Activated T-cell treated with anti-CD3 and anti-CD28 coated beads, Interleukin-2, amount 50 U/mL, for 72 hours (primary cell): ENCODE results near the gene FATE1. TPM values are rescaled to one million over a fixed set of nuclear protein-coding genes. Genes with fewer than 3 reads are reported as not detected.
A peak's percentile ranks its signal among the peaks of the same experiment; 100 is the strongest.

Experiments
- ATAC-seq, 2 donors: fragments of 150-1000 bp; cut with Tn5 transposase; replicated peaks in 1 of 2; 2 replicates each; pipeline ENCODE4 v1.10.0; 2021; ENCODE audit warnings: moderate library complexity in 2 of 2, mild to moderate bottlenecking in 1 of 2
- DNase-seq, 2 donors: peaks; one replicate each; pipeline ENCODE4 v3.0.0; 2021 to 2022; ENCODE audit warnings: mixed read lengths in 1 of 2
- H3K27ac Mint-ChIP-seq: one replicate; pipeline ENCODE4 v1.8.0; 2022; ENCODE audit warnings: mild to moderate bottlenecking, moderate library complexity, mixed read lengths
- H3K27me3 Mint-ChIP-seq: one replicate; pipeline ENCODE4 v1.8.0; 2022; ENCODE audit warnings: low read depth, mixed read lengths
- H3K36me3 Mint-ChIP-seq, 2 donors: one replicate each; pipeline ENCODE4 v1.8.0; 2022; ENCODE audit warnings: mixed read lengths in 2 of 2, mild to moderate bottlenecking in 1 of 2; ENCODE audit not compliant: insufficient read depth in 2 of 2
- H3K4me1 Mint-ChIP-seq: one replicate; pipeline ENCODE4 v1.8.0; 2022; ENCODE audit warnings: low read depth, mixed read lengths
- H3K4me3 Mint-ChIP-seq, 2 donors: one replicate each; pipeline ENCODE4 v1.8.0; 2022; ENCODE audit warnings: mild to moderate bottlenecking in 2 of 2, mixed read lengths in 2 of 2, moderate library complexity in 2 of 2
- H3K9me3 Mint-ChIP-seq, 2 donors: one replicate each; pipeline ENCODE4 v1.8.0; 2022; ENCODE audit warnings: mixed read lengths in 2 of 2
- total RNA-seq, 2 donors: library from RNA; stranded (reverse); gene quantifications; one replicate each; pipeline ENCODE4 v1.2.3, GENCODE V29; 2022

FATE1 gene
- total RNA-seq, 2 donors from 2014 or later, result not detected

GRCh38 chrX:151737494-151737893, 21.7 kb downstream of the FATE1 start:
- no peak overlapping the region for H3K4me3 Mint-ChIP-seq
- H3K27ac Mint-ChIP-seq, result no peak overlapping the region
- no peaks in the 10 kb centered on the region for H3K9me3 Mint-ChIP-seq

DNA sequence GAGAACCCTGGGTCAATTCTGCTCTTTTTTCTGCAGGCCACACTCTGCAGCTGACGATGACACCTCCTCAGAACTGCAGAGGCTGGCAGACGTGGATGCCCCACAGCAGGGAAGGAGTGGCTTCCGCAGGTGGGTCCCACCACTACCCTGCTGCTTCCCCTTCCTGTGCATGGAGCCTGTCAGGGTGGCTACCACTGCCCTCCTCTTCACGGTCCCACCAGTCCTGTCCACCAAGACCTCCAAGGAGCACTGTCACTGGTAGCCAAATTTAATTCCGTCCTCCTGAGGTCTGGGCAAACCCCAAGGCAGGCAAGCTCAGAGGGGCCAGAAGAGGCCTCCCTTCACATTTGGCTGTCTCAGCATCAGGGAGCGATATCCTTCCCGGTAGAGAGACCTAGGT, 22.9 kb downstream of the FATE1 start:
- Mint-ChIP-seq H3K9me3 (no peaks in the 10 kb centered on the region), H3K4me3 (no peak overlapping the region), H3K4me1 (no peaks in the 10 kb centered on the region), H3K27ac (no peak overlapping the region), H3K36me3 (no peaks in the 10 kb centered on the region), H3K27me3 (peaks cover 48% of the 10 kb centered on the region)
- ATAC-seq (no peak), DNase-seq (no peak)

More at GRCh38 chrX:151737494-151737893, 21.7 kb downstream of the FATE1 start:
- Mint-ChIP-seq H3K4me1 (no peaks in the 10 kb centered on the region), H3K27me3 (peaks cover 52% of the 10 kb centered on the region), H3K36me3 (no peaks in the 10 kb centered on the region)
- ATAC-seq (no peak), DNase-seq (no peak)

- Mint-ChIP-seq H3K4me3 (no peak overlapping the region), H3K27ac (no peak overlapping the region), H3K36me3 (no peaks in the 10 kb centered on the region), H3K27me3 (peaks cover 24% of the 10 kb centered on the region), H3K4me1 (no peaks in the 10 kb centered on the region), H3K9me3 (no peaks in the 10 kb centered on the region)
- ATAC-seq (no peak), DNase-seq (no peak)
Observed at GRCh38 chrX:151741606-151742005, 25.8 kb downstream of the FATE1 start.

- Mint-ChIP-seq H3K4me3 (no peak overlapping the region), H3K27me3 (peaks cover 22% of the 10 kb centered on the region), H3K27ac (no peak overlapping the region), H3K36me3 (no peaks in the 10 kb centered on the region), H3K4me1 (no peaks in the 10 kb centered on the region), H3K9me3 (no peaks in the 10 kb centered on the region)
- DNase-seq, result no peak
- ATAC-seq, result no peak
Observed at GRCh38 chrX:151742311-151742710, 26.5 kb downstream of the FATE1 start.

GRCh38 chrX:151743651-151744470, 28.0 kb downstream of the FATE1 start:
- Mint-ChIP-seq H3K27ac (no peak overlapping the region), H3K9me3 (no peaks in the 10 kb centered on the region), H3K27me3 (peaks cover 23% of the 10 kb centered on the region), H3K4me3 (no peak overlapping the region), H3K36me3 (no peaks in the 10 kb centered on the region), H3K4me1 (no peaks in the 10 kb centered on the region)
- DNase-seq, result no peak
- no peak for ATAC-seq

- H3K27me3 Mint-ChIP-seq, result peaks cover 28% of the 10 kb centered on the region
- H3K4me1 Mint-ChIP-seq, result no peaks in the 10 kb centered on the region
- ATAC-seq (no peak), DNase-seq (no peak)
- H3K9me3 Mint-ChIP-seq, result no peaks in the 10 kb centered on the region
- H3K27ac Mint-ChIP-seq, result no peak overlapping the region
- H3K4me3 Mint-ChIP-seq, result no peak overlapping the region
- H3K36me3 Mint-ChIP-seq, result no peaks in the 10 kb centered on the region
Observed at GRCh38 chrX:151745651-151746050, 29.8 kb downstream of the FATE1 start.

DNA sequence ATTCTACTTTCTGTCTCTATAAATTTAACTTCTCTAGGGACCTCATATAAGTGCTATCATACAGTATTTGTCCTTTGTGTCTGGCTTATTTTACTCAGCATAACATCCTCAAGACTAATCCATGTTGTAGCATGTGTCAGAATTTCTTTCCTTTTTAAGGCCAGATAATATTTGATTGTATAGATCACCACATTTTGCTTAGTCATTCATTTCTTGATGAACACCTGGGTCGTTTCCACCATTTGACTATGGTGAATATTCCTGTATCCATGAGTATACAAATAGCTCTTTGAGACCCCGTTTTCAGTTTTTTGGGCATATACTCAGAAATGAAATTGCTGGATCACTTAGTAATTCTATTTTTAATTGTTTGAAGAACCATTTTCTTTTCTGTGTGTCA, 30.7 kb downstream of the FATE1 start:
- Mint-ChIP-seq H3K4me1 (no peaks in the 10 kb centered on the region), H3K27me3 (peaks cover 29% of the 10 kb centered on the region)
- no peak for ATAC-seq

DNA sequence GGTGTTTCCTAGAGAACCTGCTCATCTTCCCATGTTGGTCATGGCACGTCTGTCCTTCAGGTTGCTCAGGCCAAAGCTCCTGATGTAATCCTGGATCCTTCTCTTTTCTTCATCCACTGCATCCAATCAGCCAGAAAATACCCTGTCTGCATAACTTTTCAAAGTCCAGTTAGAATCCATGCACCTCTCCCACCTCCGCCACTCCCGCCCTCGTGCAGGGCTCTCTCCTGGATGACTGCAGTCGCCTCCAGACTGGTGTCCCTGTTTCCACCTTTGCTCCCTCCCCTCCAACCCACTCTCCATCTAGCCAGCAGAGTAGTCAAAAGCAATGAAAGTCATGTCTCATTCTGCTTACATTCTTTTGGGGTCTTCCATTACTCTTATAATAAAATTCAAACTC, 34.7 kb downstream of the FATE1 start:
- Mint-ChIP-seq H3K4me3 (no peak overlapping the region), H3K9me3 (no peaks in the 10 kb centered on the region), H3K27me3 (peaks cover 39% of the 10 kb centered on the region), H3K36me3 (no peaks in the 10 kb centered on the region), H3K27ac (no peak overlapping the region), H3K4me1 (no peaks in the 10 kb centered on the region)
- ATAC-seq, result no peak
- no peak for DNase-seq

More for the DNA sequence above, 30.7 kb downstream of the FATE1 start:
- DNase-seq, result no peak
- no peak overlapping the region for H3K4me3 Mint-ChIP-seq
- no peak overlapping the region for H3K27ac Mint-ChIP-seq
- no peaks in the 10 kb centered on the region for H3K36me3 Mint-ChIP-seq
- no peaks in the 10 kb centered on the region for H3K9me3 Mint-ChIP-seq

DNA sequence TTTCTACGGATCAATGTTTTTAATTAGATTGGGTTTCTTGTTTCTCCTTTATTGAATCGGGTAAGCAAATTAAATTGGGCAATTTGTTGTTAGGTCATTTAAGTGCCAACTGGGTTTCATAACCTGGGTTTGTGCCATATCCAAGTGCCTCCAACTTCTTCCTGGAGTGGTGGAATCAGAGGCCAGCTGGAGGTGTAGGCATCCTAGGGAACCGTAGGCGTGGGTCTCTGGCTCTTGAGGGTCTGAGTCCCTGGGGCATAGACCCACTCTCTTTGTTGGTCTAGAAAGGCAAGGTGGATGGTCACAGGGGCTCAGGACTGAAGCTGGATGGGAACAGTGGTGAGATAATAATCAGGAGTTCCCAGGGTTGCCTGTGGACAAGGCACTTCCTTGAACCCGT, 37.0 kb downstream of the FATE1 start:
- Mint-ChIP-seq H3K4me1 (no peaks in the 10 kb centered on the region), H3K27me3 (peaks cover 52% of the 10 kb centered on the region), H3K36me3 (no peaks in the 10 kb centered on the region), H3K9me3 (no peaks in the 10 kb centered on the region), H3K27ac (no peak overlapping the region), H3K4me3 (no peak overlapping the region)
- DNase-seq, result no peak
- no peak for ATAC-seq

DNA sequence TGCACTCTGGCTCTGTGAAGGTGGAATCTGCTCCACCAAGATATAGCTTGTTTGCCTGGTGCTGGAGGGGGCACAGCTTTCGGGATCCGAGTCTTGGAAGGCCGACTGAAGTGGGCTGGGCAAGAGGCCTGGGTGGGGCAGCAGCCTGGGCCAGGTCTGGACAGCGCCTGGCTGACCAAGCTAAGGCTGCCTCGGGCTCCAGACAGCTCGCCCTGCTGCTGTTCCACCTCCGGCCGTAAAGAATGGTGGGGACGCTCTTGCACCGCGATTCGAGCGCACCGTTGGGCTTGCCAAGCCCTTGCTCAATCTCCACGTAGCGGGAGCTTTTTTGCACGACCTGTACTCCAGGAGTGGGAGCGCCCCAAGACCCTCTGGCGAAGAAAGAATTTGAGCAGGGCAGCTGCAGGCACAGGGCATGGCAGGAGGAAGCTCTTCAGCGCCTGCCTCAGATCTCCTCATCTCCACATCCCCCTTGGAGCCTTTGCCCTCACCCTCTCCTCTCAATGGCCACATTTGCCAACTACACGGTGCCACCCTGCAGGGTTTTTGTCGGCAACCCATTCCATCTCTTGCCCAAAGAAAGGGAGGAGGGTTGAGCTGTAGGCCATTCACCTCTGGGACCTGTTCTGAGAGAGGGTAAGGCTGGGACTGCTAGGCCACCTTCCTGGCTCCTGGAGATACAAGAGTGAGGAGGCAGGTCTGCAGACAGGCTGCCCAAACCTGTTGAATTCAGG, 37.6 kb downstream of the FATE1 start:
- peaks cover 55% of the 10 kb centered on the region for H3K27me3 Mint-ChIP-seq
- H3K9me3 Mint-ChIP-seq, result no peaks in the 10 kb centered on the region
- no peaks in the 10 kb centered on the region for H3K36me3 Mint-ChIP-seq
- DNase-seq, result peak; percentile 13 to 21
- ATAC-seq, result peak; percentile 26 to 62
- no peaks in the 10 kb centered on the region for H3K4me1 Mint-ChIP-seq
- no peak overlapping the region for H3K27ac Mint-ChIP-seq
- H3K4me3 Mint-ChIP-seq, result no peak overlapping the region

GRCh38 chrX:151754047-151754429, 38.2 kb downstream of the FATE1 start:
- DNase-seq (no peak), ATAC-seq (no peak)
- no peak overlapping the region for H3K4me3 Mint-ChIP-seq
- no peaks in the 10 kb centered on the region for H3K4me1 Mint-ChIP-seq
- no peaks in the 10 kb centered on the region for H3K36me3 Mint-ChIP-seq
- no peaks in the 10 kb centered on the region for H3K9me3 Mint-ChIP-seq
- H3K27ac Mint-ChIP-seq, result no peak overlapping the region
- peaks cover 51% of the 10 kb centered on the region for H3K27me3 Mint-ChIP-seq

DNA sequence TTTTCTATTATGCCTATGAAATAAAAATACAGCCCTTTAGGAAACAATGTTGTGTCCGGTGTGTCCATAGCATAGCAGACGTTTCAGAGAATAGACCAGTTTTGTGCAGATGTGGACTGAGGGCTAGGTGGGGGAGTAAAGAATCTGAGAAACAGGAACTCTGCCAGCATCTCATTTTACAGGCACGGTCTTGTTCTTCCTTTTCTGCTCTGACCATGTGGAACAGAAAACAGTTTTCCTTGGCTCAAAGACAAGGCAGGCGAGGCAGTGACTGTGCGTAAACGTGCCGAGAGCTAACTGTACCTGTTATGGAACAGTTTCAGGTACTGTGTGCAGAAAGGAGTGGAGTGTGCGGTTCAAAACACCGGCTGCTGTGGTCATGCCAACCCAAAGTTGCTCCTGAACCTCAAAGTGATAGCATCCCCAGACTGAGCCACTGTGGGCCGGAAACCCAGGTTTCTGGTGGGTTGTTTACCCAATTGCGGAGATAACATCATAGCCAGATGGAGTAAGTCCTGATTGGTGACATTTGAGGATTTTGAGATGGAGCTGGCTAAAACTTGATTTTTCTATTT, 38.9 kb downstream of the FATE1 start:
- no peaks in the 10 kb centered on the region for H3K36me3 Mint-ChIP-seq
- ATAC-seq, result no peak

GRCh38 chrX:151759041-151759708, 43.3 kb downstream of the FATE1 start:
- H3K9me3 Mint-ChIP-seq, result no peaks in the 10 kb centered on the region
- H3K4me1 Mint-ChIP-seq, result no peaks in the 10 kb centered on the region
- ATAC-seq (no peak), DNase-seq (no peak)
- no peaks in the 10 kb centered on the region for H3K36me3 Mint-ChIP-seq
- H3K27me3 Mint-ChIP-seq, result peaks cover 22% of the 10 kb centered on the region
- no peak overlapping the region for H3K27ac Mint-ChIP-seq
- no peak overlapping the region for H3K4me3 Mint-ChIP-seq

More for the DNA sequence above, 38.9 kb downstream of the FATE1 start:
- Mint-ChIP-seq H3K9me3 (no peaks in the 10 kb centered on the region), H3K4me3 (no peak overlapping the region), H3K27ac (no peak overlapping the region), H3K4me1 (no peaks in the 10 kb centered on the region), H3K27me3 (peaks cover 44% of the 10 kb centered on the region)
- DNase-seq, result no peak
